ENCODE measurements around the gene PKN1.

The PKN1 gene

GRCh38 chr19:14519245-14519859, 86.2 kb downstream of the PKN1 start:
- TF ChIP-seq POLR2A (IDR thresholded peaks at IDR 0.05; ENCODE audit: extremely low read depth, insufficient read length) (no peak), MYC (IDR thresholded peaks at IDR 0.05; ENCODE audit: low read depth, low read length) (no peak), MAX (IDR thresholded peaks at IDR 0.05; ENCODE audit: low read depth, low read length) (no peak), CTCF (IDR thresholded peaks at IDR 0.05; ENCODE audit: low read depth, low read length) (no peak)
- no peak for DNase-seq (ENCODE audit: low read depth)
- no peak overlapping the region for H3K4me3 ChIP-seq (ENCODE audit: low read depth, low read length)

GRCh38 chr19:14519860-14520407, 86.8 kb downstream of the PKN1 start:
- no peak for TF ChIP-seq MYC (IDR thresholded peaks at IDR 0.05; ENCODE audit: low read depth, low read length)
- TF ChIP-seq POLR2A (IDR thresholded peaks at IDR 0.05; ENCODE audit: extremely low read depth, insufficient read length) = no peak
- TF ChIP-seq MAX (IDR thresholded peaks at IDR 0.05; ENCODE audit: low read depth, low read length) = no peak
- no peak for TF ChIP-seq CTCF (IDR thresholded peaks at IDR 0.05; ENCODE audit: low read depth, low read length)
- H3K4me3 ChIP-seq (ENCODE audit: low read depth, low read length) = no peak overlapping the region
- DNase-seq (ENCODE audit: low read depth) = peak; percentile 22

GRCh38 chr19:14520543-14520942, 87.4 kb downstream of the PKN1 start:
- no peak for TF ChIP-seq POLR2A (IDR thresholded peaks at IDR 0.05; ENCODE audit: extremely low read depth, insufficient read length)
- TF ChIP-seq MYC (IDR thresholded peaks at IDR 0.05; ENCODE audit: low read depth, low read length) = no peak
- TF ChIP-seq CTCF (IDR thresholded peaks at IDR 0.05; ENCODE audit: low read depth, low read length) = no peak
- TF ChIP-seq MAX (IDR thresholded peaks at IDR 0.05; ENCODE audit: low read depth, low read length) = no peak
- no peak for DNase-seq (ENCODE audit: low read depth)
- H3K4me3 ChIP-seq (ENCODE audit: low read depth, low read length) = no peak overlapping the region
